Measurements from ENCODE around the gene MTX1. TPM values are rescaled to one million over a fixed set of nuclear protein-coding genes. Genes with fewer than 3 reads are reported as not detected.

The MTX1 gene
- total and polyA plus RNA-seq, 9 of the 15 experiments (the other 6 are each of a cell fraction or from before 2014, with no cell fraction given): 29.1 to 98.4 (median 66.9) TPM

DNA sequence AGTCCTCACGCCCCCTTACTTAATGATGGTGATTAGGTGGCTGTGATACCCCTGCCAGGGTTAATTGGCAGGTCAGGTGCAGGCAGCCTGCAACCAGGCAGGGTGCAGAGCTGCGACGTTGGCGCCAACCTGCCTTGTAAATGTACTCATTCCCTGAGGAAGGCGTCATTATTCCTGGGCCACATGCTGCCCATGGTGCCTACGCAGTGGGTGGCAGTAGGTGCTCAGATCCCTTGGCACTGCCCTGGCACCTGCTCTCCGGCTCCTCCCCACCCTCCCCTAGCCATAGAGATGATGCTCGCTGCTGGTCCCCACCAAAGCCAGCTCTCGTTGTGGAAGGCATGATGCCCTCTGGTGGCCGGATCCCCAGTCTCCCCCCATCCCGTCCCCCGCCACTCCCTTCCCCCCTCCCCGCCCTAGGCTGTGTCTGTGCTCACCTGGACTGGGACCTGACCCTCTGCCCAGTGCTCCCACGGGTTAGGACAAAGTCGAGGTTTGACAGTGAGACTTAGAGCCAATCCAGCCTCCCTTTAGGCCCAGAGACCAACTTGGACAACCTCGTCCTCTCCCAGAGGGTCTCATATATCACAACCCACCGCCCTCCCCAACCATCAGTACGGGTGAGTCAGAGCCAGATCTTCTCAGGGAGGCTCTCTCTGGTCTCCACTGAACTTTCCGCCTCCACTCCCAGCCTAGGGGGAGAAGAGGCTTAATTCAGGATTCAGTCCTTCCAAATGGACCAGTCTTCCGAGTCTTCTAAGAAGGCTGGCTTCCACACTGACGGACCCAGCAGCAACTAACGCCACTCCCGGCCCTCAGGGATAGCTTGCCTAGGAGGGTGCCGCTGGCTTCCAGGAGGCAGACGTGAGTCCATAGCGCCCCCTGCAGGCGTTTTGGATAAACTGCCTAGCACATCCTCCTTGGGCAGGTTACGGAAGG lies 41.1 kb upstream of the MTX1 start (continued):
- TF ChIP-seq, protein P1, sequence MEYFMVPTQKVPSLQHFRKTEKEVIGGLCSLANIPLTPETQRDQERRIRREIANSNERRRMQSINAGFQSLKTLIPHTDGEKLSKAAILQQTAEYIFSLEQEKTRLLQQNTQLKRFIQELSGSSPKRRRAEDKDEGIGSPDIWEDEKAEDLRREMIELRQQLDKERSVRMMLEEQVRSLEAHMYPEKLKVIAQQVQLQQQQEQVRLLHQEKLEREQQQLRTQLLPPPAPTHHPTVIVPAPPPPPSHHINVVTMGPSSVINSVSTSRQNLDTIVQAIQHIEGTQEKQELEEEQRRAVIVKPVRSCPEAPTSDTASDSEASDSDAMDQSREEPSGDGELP (CRISPR knock-in tag; IDR thresholded peaks at IDR 0.05; ENCODE audit: borderline replicate concordance): peak; percentile 65
- TF ChIP-seq, protein P2, sequence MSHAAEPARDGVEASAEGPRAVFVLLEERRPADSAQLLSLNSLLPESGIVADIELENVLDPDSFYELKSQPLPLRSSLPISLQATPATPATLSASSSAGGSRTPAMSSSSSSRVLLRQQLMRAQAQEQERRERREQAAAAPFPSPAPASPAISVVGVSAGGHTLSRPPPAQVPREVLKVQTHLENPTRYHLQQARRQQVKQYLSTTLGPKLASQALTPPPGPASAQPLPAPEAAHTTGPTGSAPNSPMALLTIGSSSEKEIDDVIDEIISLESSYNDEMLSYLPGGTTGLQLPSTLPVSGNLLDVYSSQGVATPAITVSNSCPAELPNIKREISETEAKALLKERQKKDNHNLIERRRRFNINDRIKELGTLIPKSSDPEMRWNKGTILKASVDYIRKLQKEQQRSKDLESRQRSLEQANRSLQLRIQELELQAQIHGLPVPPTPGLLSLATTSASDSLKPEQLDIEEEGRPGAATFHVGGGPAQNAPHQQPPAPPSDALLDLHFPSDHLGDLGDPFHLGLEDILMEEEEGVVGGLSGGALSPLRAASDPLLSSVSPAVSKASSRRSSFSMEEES (CRISPR knock-in tag; IDR thresholded peaks at IDR 0.05): no peak
- TF ChIP-seq CREB1 (IDR thresholded peaks at IDR 0.05): 0 out of 2 replicates have a peak, but pooled peaks have one; percentile 25
- TF ChIP-seq CREB1 (CRISPR knock-in tag; IDR thresholded peaks at IDR 0.05): peak; percentile 1; the same call in 1 of the 2 replicates
- TF ChIP-seq ATF7 (IDR thresholded peaks at IDR 0.05): 0 out of 2 replicates have a peak, but pooled peaks have one; percentile 35
- no peak for TF ChIP-seq ZNF586 (CRISPR knock-in tag; conservative IDR thresholded peaks at IDR 0.05)
- TF ChIP-seq ZNF143 (CRISPR knock-in tag; IDR thresholded peaks at IDR 0.05): no peak
- 0 out of 2 replicates have a peak, but pooled peaks have one; percentile 38 for TF ChIP-seq TARDBP (IDR thresholded peaks at IDR 0.05)
- 0 out of 2 replicates have a peak, but pooled peaks have one; percentile 28 for TF ChIP-seq HDAC2 (IDR thresholded peaks at IDR 0.05)
- TF ChIP-seq HNRNPLL (IDR thresholded peaks at IDR 0.05; ENCODE audit: low read depth, low read length, poor library complexity, severe bottlenecking): peak; percentile 58
- peak; percentile 42; the same call in 1 of the 2 replicates for TF ChIP-seq KLF16 (IDR thresholded peaks at IDR 0.05)
- TF ChIP-seq RCOR1 (IDR thresholded peaks at IDR 0.05; ENCODE audit: borderline replicate concordance in 1 of 2, low read depth in 2 of 2, low read length in 2 of 2): peak in 1 of 2 experiments; percentile 88; a peak in 2 of 4 replicates
- no peak for TF ChIP-seq EWSR1 (IDR thresholded peaks at IDR 0.05; ENCODE audit: borderline replicate concordance, low read depth, partially characterized antibody)
- TF ChIP-seq DPF2 (IDR thresholded peaks at IDR 0.05): peak; percentile 33; the same call in 1 of the 2 replicates
- TF ChIP-seq, protein P3, sequence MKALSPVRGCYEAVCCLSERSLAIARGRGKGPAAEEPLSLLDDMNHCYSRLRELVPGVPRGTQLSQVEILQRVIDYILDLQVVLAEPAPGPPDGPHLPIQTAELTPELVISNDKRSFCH (CRISPR knock-in tag; IDR thresholded peaks at IDR 0.05): no peak
- TF ChIP-seq, protein P3 (tag; IDR thresholded peaks at IDR 0.05): no peak
- peak in 1 of 2 experiments; percentile 27; a peak in 1 of 4 replicates for TF ChIP-seq NRF1 (conservative IDR thresholded peaks at IDR 0.05 in 1 of 2, IDR thresholded peaks at IDR 0.05 in 1 of 2)
- TF ChIP-seq, protein P4, sequence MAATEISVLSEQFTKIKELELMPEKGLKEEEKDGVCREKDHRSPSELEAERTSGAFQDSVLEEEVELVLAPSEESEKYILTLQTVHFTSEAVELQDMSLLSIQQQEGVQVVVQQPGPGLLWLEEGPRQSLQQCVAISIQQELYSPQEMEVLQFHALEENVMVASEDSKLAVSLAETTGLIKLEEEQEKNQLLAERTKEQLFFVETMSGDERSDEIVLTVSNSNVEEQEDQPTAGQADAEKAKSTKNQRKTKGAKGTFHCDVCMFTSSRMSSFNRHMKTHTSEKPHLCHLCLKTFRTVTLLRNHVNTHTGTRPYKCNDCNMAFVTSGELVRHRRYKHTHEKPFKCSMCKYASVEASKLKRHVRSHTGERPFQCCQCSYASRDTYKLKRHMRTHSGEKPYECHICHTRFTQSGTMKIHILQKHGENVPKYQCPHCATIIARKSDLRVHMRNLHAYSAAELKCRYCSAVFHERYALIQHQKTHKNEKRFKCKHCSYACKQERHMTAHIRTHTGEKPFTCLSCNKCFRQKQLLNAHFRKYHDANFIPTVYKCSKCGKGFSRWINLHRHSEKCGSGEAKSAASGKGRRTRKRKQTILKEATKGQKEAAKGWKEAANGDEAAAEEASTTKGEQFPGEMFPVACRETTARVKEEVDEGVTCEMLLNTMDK (IDR thresholded peaks at IDR 0.05; ENCODE audit: borderline replicate concordance, insufficient read depth, low read depth, low read length, poor library complexity, severe bottlenecking): peak; percentile 62
- TF ChIP-seq TBP (optimal IDR thresholded peaks at IDR 0.05; ENCODE audit: low read depth, low read length): peak; percentile 44
- peak; percentile 81 for TF ChIP-seq ZBTB7A (IDR thresholded peaks at IDR 0.05; ENCODE audit: borderline replicate concordance, control insufficient read depth, low read depth, low read length)
- peak; percentile 90 for TF ChIP-seq CC2D1A (IDR thresholded peaks at IDR 0.05)
- 0 out of 4 replicates have a peak, but pooled peaks of 1 of the 2 experiments have one; percentile 5 for TF ChIP-seq KDM1A (IDR thresholded peaks at IDR 0.05)
- TF ChIP-seq FOSL1 (tag; conservative IDR thresholded peaks at IDR 0.05): peak; percentile 45; the same call in 1 of the 2 replicates

All from K562 (cell line).